ENCODE results near the gene PM20D2. TPM values are rescaled to one million over a fixed set of nuclear protein-coding genes. Genes with fewer than 3 reads are reported as not detected.

PM20D2 gene, protein sequence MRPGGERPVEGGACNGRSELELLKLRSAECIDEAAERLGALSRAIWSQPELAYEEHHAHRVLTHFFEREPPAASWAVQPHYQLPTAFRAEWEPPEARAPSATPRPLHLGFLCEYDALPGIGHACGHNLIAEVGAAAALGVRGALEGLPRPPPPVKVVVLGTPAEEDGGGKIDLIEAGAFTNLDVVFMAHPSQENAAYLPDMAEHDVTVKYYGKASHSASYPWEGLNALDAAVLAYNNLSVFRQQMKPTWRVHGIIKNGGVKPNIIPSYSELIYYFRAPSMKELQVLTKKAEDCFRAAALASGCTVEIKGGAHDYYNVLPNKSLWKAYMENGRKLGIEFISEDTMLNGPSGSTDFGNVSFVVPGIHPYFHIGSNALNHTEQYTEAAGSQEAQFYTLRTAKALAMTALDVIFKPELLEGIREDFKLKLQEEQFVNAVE
- total RNA-seq (2014; rRNA removed; shearing (Covaris generic); ENCODE audit: low replicate concordance) = 25.4 and 37.3 TPM in 2 replicates

DNA sequence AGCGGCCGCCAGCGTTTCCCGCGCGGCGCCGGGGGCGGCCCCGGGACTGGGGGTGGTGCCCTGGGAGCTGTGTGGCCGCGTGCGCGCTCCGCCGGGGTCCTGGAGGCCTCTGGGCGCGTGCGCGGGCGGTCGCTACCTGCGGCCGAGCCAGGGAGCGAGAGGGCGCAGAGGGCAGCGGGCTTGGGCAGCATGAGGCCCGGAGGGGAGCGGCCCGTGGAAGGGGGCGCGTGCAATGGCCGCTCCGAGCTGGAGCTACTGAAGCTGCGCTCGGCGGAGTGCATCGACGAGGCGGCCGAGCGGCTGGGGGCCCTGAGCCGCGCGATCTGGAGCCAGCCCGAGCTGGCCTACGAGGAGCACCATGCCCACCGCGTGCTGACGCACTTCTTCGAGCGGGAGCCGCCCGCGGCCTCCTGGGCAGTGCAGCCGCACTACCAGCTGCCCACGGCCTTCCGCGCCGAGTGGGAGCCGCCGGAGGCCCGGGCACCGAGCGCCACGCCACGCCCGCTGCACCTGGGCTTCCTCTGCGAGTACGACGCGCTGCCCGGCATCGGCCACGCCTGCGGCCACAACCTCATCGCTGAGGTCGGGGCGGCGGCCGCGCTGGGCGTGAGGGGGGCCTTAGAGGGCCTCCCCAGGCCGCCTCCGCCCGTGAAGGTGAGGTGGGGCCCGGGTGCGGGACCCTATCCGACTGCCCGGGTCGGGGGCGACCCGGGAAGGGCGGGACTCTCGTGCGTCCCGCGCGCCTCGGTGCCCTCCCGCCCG is at the start of gene PM20D2:
TSS of gene PM20D2 (plus strand) at position 100 of the 762 bp plus-strand sequence. CDS start at position 190, 90 bp downstream.
- H3K9me2 ChIP-seq (replicated peaks; ENCODE audit: insufficient read depth, low read length) = no peaks in the 10 kb centered on the region
- peak within 1 kb of the TSS; percentile 87 for H3K4me2 ChIP-seq (ENCODE audit: low read depth, low read length, poor library complexity, severe bottlenecking)
- no peaks in the 10 kb centered on the region for H3K9me3 ChIP-seq (ENCODE audit: low read length)
- H3K9ac ChIP-seq (ENCODE audit: low read length) = peak within 1 kb of the TSS; percentile 94
- H3K27me3 ChIP-seq (ENCODE audit: low read length) = no peaks in the 10 kb centered on the region
- peak; percentile 92 for DNase-seq
- peak within 1 kb of the TSS; percentile 65 for H3K27ac ChIP-seq (ENCODE audit: low read length)
- H3K4me1 ChIP-seq (ENCODE audit: low read length) = peaks cover 26% of the 10 kb centered on the region
- H2AFZ ChIP-seq (ENCODE audit: low read length) = peak within 1 kb of the TSS; percentile 97
- H3K4me3 ChIP-seq (ENCODE audit: low read length) = peak within 1 kb of the TSS; percentile 79
- H4K20me1 ChIP-seq (ENCODE audit: insufficient read depth, low read depth, low read length) = no peaks in the 10 kb centered on the region
- peaks cover 47% of the 10 kb centered on the region for H3K79me2 ChIP-seq (ENCODE audit: low read length)
- H3K36me3 ChIP-seq (ENCODE audit: insufficient read depth, low read length) = peaks cover 15% of the 10 kb centered on the region; the same call in 1 of the 2 replicates

DNA sequence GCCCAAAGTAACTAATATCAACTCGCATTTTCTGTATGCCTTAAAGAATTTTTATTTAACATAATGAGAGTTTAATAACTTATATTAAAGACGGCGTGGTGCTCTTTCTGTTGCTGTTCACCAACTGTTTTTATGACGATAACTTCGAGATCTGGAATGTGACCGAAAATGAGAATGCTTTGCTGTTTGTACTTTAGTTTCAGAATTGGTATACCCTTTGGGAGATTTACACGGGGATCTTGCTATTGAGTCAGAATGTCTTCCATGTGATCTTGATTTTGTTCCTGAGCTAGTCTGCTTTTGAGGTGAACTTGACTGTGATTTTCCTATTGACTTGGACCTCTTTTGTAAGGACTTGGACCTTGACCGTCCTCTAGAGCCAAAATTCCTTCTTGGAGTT is 47.4 kb upstream of the PM20D2 start:
- Histone ChIP-seq H4K20me1 (ENCODE audit: insufficient read depth, low read depth, low read length) (no peaks in the 10 kb centered on the region), H3K27ac (ENCODE audit: low read length) (no peak overlapping the region), H3K9me3 (ENCODE audit: low read length) (no peaks in the 10 kb centered on the region), H3K4me1 (ENCODE audit: low read length) (no peaks in the 10 kb centered on the region), H3K27me3 (ENCODE audit: low read length) (no peaks in the 10 kb centered on the region), H3K36me3 (ENCODE audit: insufficient read depth, low read length) (no peaks in the 10 kb centered on the region), H3K4me3 (ENCODE audit: low read length) (no peak overlapping the region), H2AFZ (ENCODE audit: low read length) (0 out of 2 replicates have a peak overlapping the region, but pooled peaks have one; percentile 23), H3K79me2 (ENCODE audit: low read length) (no peaks in the 10 kb centered on the region), H3K9me2 (replicated peaks; ENCODE audit: insufficient read depth, low read length) (no peaks in the 10 kb centered on the region), H3K9ac (ENCODE audit: low read length) (no peak overlapping the region), H3K4me2 (ENCODE audit: low read depth, low read length, poor library complexity, severe bottlenecking) (no peak overlapping the region)
- DNase-seq = no peak

DNA sequence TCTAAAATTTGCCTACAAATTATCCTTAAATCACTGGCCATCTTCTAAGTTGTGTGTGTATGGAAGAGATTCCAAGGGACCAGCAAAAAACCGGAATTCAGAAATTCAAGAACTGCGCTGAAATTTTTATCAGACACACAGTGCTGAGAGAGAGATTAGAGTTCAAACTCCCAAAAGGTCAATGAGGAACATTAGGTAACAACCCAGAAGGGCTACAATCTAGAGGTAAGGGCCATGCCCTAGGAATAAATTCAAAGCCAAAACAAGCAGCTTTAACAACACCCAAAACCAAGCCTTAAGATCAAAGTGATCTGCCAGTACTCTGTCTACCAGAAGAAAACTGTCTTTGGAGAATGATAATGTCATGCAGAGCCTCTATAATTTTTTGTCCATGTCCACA is 45.7 kb upstream of the PM20D2 start:
- H3K9me3 ChIP-seq (ENCODE audit: low read length) = no peaks in the 10 kb centered on the region
- no peak overlapping the region for H3K4me2 ChIP-seq (ENCODE audit: low read depth, low read length, poor library complexity, severe bottlenecking)
- H2AFZ ChIP-seq (ENCODE audit: low read length) = no peak overlapping the region
- H3K27me3 ChIP-seq (ENCODE audit: low read length) = no peaks in the 10 kb centered on the region
- no peak for DNase-seq
- no peak overlapping the region for H3K9ac ChIP-seq (ENCODE audit: low read length)
- H3K36me3 ChIP-seq (ENCODE audit: insufficient read depth, low read length) = no peaks in the 10 kb centered on the region
- no peak overlapping the region for H3K4me3 ChIP-seq (ENCODE audit: low read length)
- no peaks in the 10 kb centered on the region for H3K4me1 ChIP-seq (ENCODE audit: low read length)
- no peaks in the 10 kb centered on the region for H3K79me2 ChIP-seq (ENCODE audit: low read length)
- no peaks in the 10 kb centered on the region for H4K20me1 ChIP-seq (ENCODE audit: insufficient read depth, low read depth, low read length)
- no peak overlapping the region for H3K27ac ChIP-seq (ENCODE audit: low read length)
- no peaks in the 10 kb centered on the region for H3K9me2 ChIP-seq (replicated peaks; ENCODE audit: insufficient read depth, low read length)

DNA sequence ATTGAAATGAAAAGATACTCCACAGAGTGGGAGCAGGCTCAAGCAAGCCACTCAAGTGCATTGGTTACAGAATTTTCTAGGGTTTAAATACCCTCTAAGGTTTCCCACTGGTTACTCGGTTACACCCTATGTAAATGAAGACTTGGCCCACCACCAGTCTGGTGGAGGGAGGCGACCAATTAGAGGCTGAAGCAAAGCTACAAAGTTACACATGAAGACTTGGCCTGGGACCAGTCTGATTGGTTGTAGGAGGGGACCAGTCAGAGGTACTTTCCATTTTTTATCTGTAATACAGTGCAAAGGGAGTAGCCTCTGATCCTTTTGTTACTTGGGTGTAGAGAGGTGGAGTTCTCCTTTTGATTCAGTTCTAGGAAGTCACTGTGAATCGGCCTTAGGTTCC is 35.6 kb upstream of the PM20D2 start:
- Histone ChIP-seq H3K9me2 (replicated peaks; ENCODE audit: insufficient read depth, low read length) (no peaks in the 10 kb centered on the region), H4K20me1 (ENCODE audit: insufficient read depth, low read depth, low read length) (no peaks in the 10 kb centered on the region), H3K79me2 (ENCODE audit: low read length) (no peaks in the 10 kb centered on the region), H3K27ac (ENCODE audit: low read length) (no peak overlapping the region), H3K4me2 (ENCODE audit: low read depth, low read length, poor library complexity, severe bottlenecking) (no peak overlapping the region), H3K4me1 (ENCODE audit: low read length) (no peaks in the 10 kb centered on the region), H3K9me3 (ENCODE audit: low read length) (no peaks in the 10 kb centered on the region), H3K9ac (ENCODE audit: low read length) (no peak overlapping the region), H2AFZ (ENCODE audit: low read length) (no peak overlapping the region), H3K27me3 (ENCODE audit: low read length) (no peaks in the 10 kb centered on the region), H3K36me3 (ENCODE audit: insufficient read depth, low read length) (no peaks in the 10 kb centered on the region), H3K4me3 (ENCODE audit: low read length) (no peak overlapping the region)
- no peak for DNase-seq

DNA sequence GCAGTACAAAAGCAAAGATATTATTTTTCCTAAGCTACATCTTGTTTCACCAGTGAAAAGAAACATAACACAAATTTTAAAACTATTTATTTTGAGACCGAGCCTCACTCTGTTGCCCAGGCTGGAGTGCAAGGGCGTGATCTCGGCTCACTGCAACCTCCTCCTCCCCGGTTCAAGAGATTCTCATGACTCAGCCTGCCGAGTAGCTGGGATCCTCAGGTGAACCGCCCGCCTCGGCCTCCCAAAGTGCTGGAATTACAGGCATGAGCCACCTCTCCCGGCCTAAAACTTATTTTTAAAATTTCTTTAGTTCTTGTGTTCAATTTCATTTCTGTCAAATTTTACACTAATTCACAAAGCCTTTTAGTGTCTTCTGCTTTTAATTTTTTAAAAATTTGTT is 33.9 kb upstream of the PM20D2 start:
- no peak overlapping the region for H2AFZ ChIP-seq (ENCODE audit: low read length)

DNA sequence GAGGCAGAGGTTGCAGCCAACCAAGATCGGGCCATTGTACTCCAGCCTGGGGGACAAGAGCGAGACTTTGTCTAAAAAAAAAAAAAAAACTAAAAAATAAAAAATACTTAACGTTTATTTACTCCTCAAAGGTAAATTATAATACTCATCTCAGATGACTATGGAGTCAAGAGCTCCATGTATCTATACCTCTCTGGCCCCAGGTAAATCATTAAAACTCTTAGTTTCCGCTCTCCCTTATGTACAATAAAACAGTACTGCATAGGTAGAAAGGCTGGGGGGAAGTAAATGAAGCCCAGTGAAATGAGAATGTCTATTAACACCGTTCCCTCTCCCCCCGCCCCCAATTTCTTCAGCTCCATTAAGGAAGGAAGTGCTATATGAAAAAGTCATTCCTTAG is 29.2 kb upstream of the PM20D2 start:
- no peak overlapping the region for H2AFZ ChIP-seq (ENCODE audit: low read length)
- no peaks in the 10 kb centered on the region for H4K20me1 ChIP-seq (ENCODE audit: insufficient read depth, low read depth, low read length)
- H3K79me2 ChIP-seq (ENCODE audit: low read length) = no peaks in the 10 kb centered on the region
- no peak for DNase-seq
- no peaks in the 10 kb centered on the region for H3K4me1 ChIP-seq (ENCODE audit: low read length)
- H3K9me2 ChIP-seq (replicated peaks; ENCODE audit: insufficient read depth, low read length) = no peaks in the 10 kb centered on the region
- no peak overlapping the region for H3K4me3 ChIP-seq (ENCODE audit: low read length)
- H3K4me2 ChIP-seq (ENCODE audit: low read depth, low read length, poor library complexity, severe bottlenecking) = no peak overlapping the region
- H3K9ac ChIP-seq (ENCODE audit: low read length) = no peak overlapping the region
- no peaks in the 10 kb centered on the region for H3K36me3 ChIP-seq (ENCODE audit: insufficient read depth, low read length)
- no peaks in the 10 kb centered on the region for H3K9me3 ChIP-seq (ENCODE audit: low read length)
- H3K27ac ChIP-seq (ENCODE audit: low read length) = no peak overlapping the region
- no peaks in the 10 kb centered on the region for H3K27me3 ChIP-seq (ENCODE audit: low read length)

More for the DNA sequence above, 33.9 kb upstream of the PM20D2 start:
- Histone ChIP-seq H3K27ac (ENCODE audit: low read length) (no peak overlapping the region), H3K27me3 (ENCODE audit: low read length) (no peaks in the 10 kb centered on the region), H3K4me3 (ENCODE audit: low read length) (no peak overlapping the region), H3K9me3 (ENCODE audit: low read length) (no peaks in the 10 kb centered on the region), H3K4me1 (ENCODE audit: low read length) (no peaks in the 10 kb centered on the region), H4K20me1 (ENCODE audit: insufficient read depth, low read depth, low read length) (no peaks in the 10 kb centered on the region), H3K9ac (ENCODE audit: low read length) (no peak overlapping the region), H3K79me2 (ENCODE audit: low read length) (no peaks in the 10 kb centered on the region), H3K9me2 (replicated peaks; ENCODE audit: insufficient read depth, low read length) (no peaks in the 10 kb centered on the region), H3K4me2 (ENCODE audit: low read depth, low read length, poor library complexity, severe bottlenecking) (no peak overlapping the region), H3K36me3 (ENCODE audit: insufficient read depth, low read length) (no peaks in the 10 kb centered on the region)
- DNase-seq = no peak

DNA sequence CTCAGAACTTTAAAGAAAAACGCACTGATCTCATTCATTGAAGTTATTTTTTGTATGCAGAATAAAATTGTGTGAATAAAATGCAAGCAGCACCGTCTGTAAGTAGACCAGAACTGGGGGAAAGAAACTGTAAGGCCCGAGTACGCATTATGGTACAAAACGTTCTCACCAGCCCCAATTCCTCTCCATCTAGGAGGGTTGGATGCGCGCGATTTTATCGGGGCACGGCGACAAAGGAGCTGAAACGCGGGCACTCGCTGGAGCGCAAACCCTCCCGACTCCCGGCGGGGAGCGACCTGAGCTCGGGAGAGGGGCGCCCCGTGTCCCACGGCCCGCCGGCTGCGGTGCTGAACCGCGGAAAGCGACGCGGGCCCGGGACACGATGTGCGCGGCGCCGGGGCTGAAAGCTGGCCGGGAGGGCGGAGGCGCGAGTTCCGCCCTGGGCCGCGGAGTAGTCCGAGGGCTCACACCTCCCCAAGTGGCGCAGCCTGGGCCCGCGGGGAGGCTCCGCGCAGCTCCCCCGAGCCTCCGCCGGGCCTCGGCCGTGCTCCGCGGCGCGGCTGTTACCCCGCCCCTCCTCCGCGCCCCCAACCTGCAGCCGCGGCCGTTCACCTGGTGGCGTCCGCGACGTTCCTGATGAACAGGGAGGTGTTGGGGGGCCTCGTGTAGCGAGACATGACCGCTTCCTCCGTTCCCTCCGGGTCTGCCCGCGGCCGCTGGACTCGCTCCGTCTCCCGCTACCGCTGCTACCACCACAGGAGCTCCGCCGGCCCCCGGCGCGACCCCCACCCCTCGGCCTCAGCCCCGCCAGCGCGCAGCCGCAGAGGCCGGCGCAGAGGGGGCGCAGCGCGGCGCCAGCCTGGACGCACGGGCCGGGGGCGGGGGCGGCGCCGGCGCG is 28.4 kb upstream of the PM20D2 start, which contains the start of gene SRSF12:
TSS of gene SRSF12 (minus strand) at position 861 of the 898 bp plus-strand sequence. CDS start at position 677, 184 bp downstream.
- no peaks in the 10 kb centered on the region for H3K79me2 ChIP-seq (ENCODE audit: low read length)
- no peaks in the 10 kb centered on the region for H4K20me1 ChIP-seq (ENCODE audit: insufficient read depth, low read depth, low read length)
- no peaks in the 10 kb centered on the region for H3K9me2 ChIP-seq (replicated peaks; ENCODE audit: insufficient read depth, low read length)
- no peak for DNase-seq
- no peak within 1 kb of the TSS for H2AFZ ChIP-seq (ENCODE audit: low read length)
- no peaks in the 10 kb centered on the region for H3K36me3 ChIP-seq (ENCODE audit: insufficient read depth, low read length)
- no peak within 1 kb of the TSS for H3K27ac ChIP-seq (ENCODE audit: low read length)
- H3K4me1 ChIP-seq (ENCODE audit: low read length) = no peaks in the 10 kb centered on the region
- no peaks in the 10 kb centered on the region for H3K27me3 ChIP-seq (ENCODE audit: low read length)
- no peak within 1 kb of the TSS for H3K9ac ChIP-seq (ENCODE audit: low read length)
- H3K9me3 ChIP-seq (ENCODE audit: low read length) = no peaks in the 10 kb centered on the region
- H3K4me2 ChIP-seq (ENCODE audit: low read depth, low read length, poor library complexity, severe bottlenecking) = no peak within 1 kb of the TSS
- no peak within 1 kb of the TSS for H3K4me3 ChIP-seq (ENCODE audit: low read length)

Measured in Karpas-422 (cell line).